ENCODE data around the gene CCT8. TPM values are rescaled to one million over a fixed set of nuclear protein-coding genes. Genes with fewer than 3 reads are reported as not detected.

CCT8 gene
- total and polyA plus RNA-seq, 7 donors: 67.3 to 122 (median 99.1) TPM

GRCh38 chr21:29114765-29115500 is 41.5 kb upstream of the CCT8 start:
- Histone ChIP-seq H3K36me3 (no peaks in the 10 kb centered on the region), H3K4me3 (no peak overlapping the region), H3K4me1 (no peaks in the 10 kb centered on the region), H3K9me3 (no peaks in the 10 kb centered on the region), H3K27me3 (no peaks in the 10 kb centered on the region), H3K27ac (no peak overlapping the region)
- TF ChIP-seq POLR2A (IDR thresholded peaks at IDR 0.05): no peak
- no peak for TF ChIP-seq EP300 (IDR thresholded peaks at IDR 0.05)
- no peak for TF ChIP-seq POLR2AphosphoS5 (IDR thresholded peaks at IDR 0.05)
- no peak for TF ChIP-seq CTCF (IDR thresholded peaks at IDR 0.05)
- 83% methylated on average over 5 of the region's 5 CpGs for WGBS, 2 donors
- intact Hi-C loops (cut with DNase I): no loop called here
- no peak for DNase-seq

DNA sequence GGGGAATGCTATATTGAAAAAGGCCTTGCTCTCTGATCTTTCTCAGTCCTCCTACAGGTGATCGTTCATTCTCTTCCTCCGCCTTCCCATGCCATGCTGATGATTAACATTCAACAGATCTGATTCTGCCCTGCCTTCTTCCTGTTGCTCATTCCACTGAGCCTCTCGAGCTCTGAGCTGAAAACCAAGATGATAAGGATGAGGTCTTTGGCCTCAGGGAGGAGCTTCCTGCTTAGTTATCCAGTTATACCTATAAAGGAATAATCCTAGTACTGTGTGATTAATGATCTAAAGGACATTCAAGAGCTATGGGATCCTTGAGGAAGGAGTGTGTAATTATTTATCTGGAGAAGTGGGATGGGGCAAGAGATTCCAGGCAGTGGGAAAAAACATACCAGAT is 31.8 kb upstream of the CCT8 start:
- TF ChIP-seq EP300 (IDR thresholded peaks at IDR 0.05) (no peak), POLR2AphosphoS5 (IDR thresholded peaks at IDR 0.05) (no peak), POLR2A (IDR thresholded peaks at IDR 0.05) (no peak), CTCF (IDR thresholded peaks at IDR 0.05) (no peak)
- no peaks in the 10 kb centered on the region for H3K27me3 ChIP-seq
- DNase-seq: no peak
- H3K9me3 ChIP-seq: no peaks in the 10 kb centered on the region
- H3K4me1 ChIP-seq: peaks cover 0 to 7% (median 6%) of the 10 kb centered on the region in 4 donors
- H3K36me3 ChIP-seq: no peaks in the 10 kb centered on the region
- intact Hi-C loops (cut with DNase I): no loop called here
- H3K27ac ChIP-seq: no peak overlapping the region
- WGBS, 2 donors: 70 to 80% methylated on average over 3 of the region's 3 CpGs
- no peak overlapping the region for H3K4me3 ChIP-seq

- Histone ChIP-seq H3K27ac (no peak overlapping the region), H3K4me1 (peaks cover 0 to 10% (median 6%) of the 10 kb centered on the region in 4 donors), H3K36me3 (no peaks in the 10 kb centered on the region), H3K4me3 (no peak overlapping the region), H3K9me3 (no peaks in the 10 kb centered on the region), H3K27me3 (no peaks in the 10 kb centered on the region)
- WGBS, 2 donors: 76 to 82% methylated on average over 7 of the region's 7 CpGs
- no peak for DNase-seq
- intact Hi-C loops (cut with DNase I): no loop called here
- TF ChIP-seq POLR2AphosphoS5 (IDR thresholded peaks at IDR 0.05) (no peak), CTCF (IDR thresholded peaks at IDR 0.05) (no peak), POLR2A (IDR thresholded peaks at IDR 0.05) (no peak), EP300 (IDR thresholded peaks at IDR 0.05) (no peak)
These were observed 30.8 kb upstream of the CCT8 start for GRCh38 chr21:29104239-29104708.

DNA sequence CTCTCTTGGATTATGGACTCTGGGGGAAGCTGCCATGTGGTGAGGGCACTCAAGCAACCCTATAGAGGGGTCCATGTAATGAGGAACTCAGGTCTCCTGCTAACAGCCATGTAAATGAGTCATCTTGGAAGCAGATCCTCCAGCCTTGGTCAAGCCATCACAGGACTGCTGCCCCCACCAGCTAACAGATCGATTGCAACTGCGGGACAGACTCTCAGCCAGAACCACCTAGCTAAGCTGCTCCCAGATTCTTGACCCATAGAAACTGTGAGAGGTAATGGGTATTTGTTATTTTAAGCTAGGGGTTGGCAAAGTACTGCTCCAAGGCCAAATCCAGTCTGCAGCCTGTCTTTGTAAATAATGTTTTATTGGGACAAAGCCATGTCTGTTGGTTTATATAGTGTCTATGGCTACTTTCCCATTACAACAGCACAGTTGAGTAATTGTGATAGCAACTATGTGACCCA is 29.4 kb upstream of the CCT8 start:
- no peak for TF ChIP-seq CTCF (IDR thresholded peaks at IDR 0.05)
- peak in 1 of 4 donors; percentile 14 for TF ChIP-seq POLR2AphosphoS5 (IDR thresholded peaks at IDR 0.05)
- Histone ChIP-seq H3K4me3 (no peak overlapping the region), H3K27ac (no peak overlapping the region), H3K36me3 (no peaks in the 10 kb centered on the region), H3K9me3 (no peaks in the 10 kb centered on the region), H3K27me3 (no peaks in the 10 kb centered on the region), H3K4me1 (peaks cover 0 to 21% (median 15%) of the 10 kb centered on the region in 4 donors)
- no peak for DNase-seq
- WGBS, 2 donors: 88 to 89% methylated on average over 2 of the region's 2 CpGs
- intact Hi-C loops (cut with DNase I): no loop called here

Measured in sigmoid colon (tissue), 7 donors.